Lung (tissue), 12 donors: Measurements from ENCODE around the gene BAG2. TPM values are rescaled to one million over a fixed set of nuclear protein-coding genes. Genes with fewer than 3 reads are reported as not detected.
A peak's percentile ranks its signal among the peaks of the same experiment; 100 is the strongest.

Experiments used
- ATAC-seq: fragments of 200-7000 bp; cut with Tn5 transposase; one replicate; pipeline ENCODE4 v1.9.1; 2020; ENCODE audit warnings: moderate number of reproducible peaks; ENCODE audit not compliant: insufficient read depth, low FRiP score
- DNase-seq, 3 donors: peaks; one replicate each; pipeline ENCODE4 v3.0.0-alpha.2; 2013 to 2017
- H3K27ac ChIP-seq, 2 donors: one replicate each; pipeline ENCODE4 v1.5.1; 2013; ENCODE audit warnings: mild to moderate bottlenecking in 2 of 2, moderate library complexity in 2 of 2, control low read depth in 1 of 2, inconsistent platforms in 1 of 2, low read depth in 1 of 2, low read length in 1 of 2
- H3K27me3 ChIP-seq, 3 donors: one replicate each; pipeline ENCODE4 v1.5.1; 2013; ENCODE audit warnings: low read length in 2 of 3; ENCODE audit not compliant: control insufficient read depth in 3 of 3, insufficient read depth in 3 of 3
- H3K36me3 ChIP-seq, 4 donors: one replicate each; pipeline ENCODE4 v1.5.1; 2013; ENCODE audit warnings: low read length in 4 of 4, mild to moderate bottlenecking in 1 of 4, moderate library complexity in 1 of 4; ENCODE audit not compliant: control insufficient read depth in 4 of 4, insufficient read depth in 4 of 4
- H3K4me1 ChIP-seq, 5 donors: one replicate each; pipeline ENCODE4 v1.5.1; 2013; ENCODE audit warnings: low read length in 5 of 5, mild to moderate bottlenecking in 2 of 5, moderate library complexity in 1 of 5; ENCODE audit not compliant: control insufficient read depth in 5 of 5, insufficient read depth in 5 of 5
- H3K4me3 ChIP-seq: one replicate; pipeline ENCODE4 v1.5.1; 2013; ENCODE audit warnings: mild to moderate bottlenecking, control low read depth, moderate library complexity
- H3K9ac ChIP-seq, 2 donors: one replicate each; pipeline ENCODE4 v1.5.1; 2013; ENCODE audit warnings: low read length in 2 of 2, control low read depth in 1 of 2; ENCODE audit not compliant: insufficient read depth in 1 of 2
- H3K9me3 ChIP-seq, 4 donors: one replicate each; pipeline ENCODE4 v1.5.1; 2013; ENCODE audit warnings: low read length in 3 of 4, mild to moderate bottlenecking in 1 of 4, moderate library complexity in 1 of 4; ENCODE audit not compliant: control insufficient read depth in 4 of 4, insufficient read depth in 3 of 4
- CTCF ChIP-seq: IDR thresholded peaks from 2 replicates; pipeline ENCODE4 v1.5.1; 2012; ENCODE audit warnings: mild to moderate bottlenecking; ENCODE audit errors: control extremely low read depth, extremely low read depth
- WGBS, 2 donors: extraction: QIAGEN DNeasy Blood & Tissue Kit; methylation state at CpG; one replicate each; pipeline ENCODE4 v1.1.7; 2013; 5-methylcytosine and 5-hydroxymethylcytosine counted together
- polyA plus RNA-seq, 2 donors: library from polyadenylated mRNA; stranded (reverse); fragments of 200-250 nt; gene quantifications; one replicate each; pipeline ENCODE4 v1.2.1, GENCODE V29; 2013
- total RNA-seq, 2 donors: library from RNA; depleted of rRNA in 1 of 2; stranded (reverse); fragments of >200 nt in 1 of 2; gene quantifications; one replicate each; pipeline ENCODE4 v1.2.1, GENCODE V29; 2014 to 2021
- donor health status: control.
- donor health status: control.
- donor health status: Bipolar disorder and iron deficiency.
- donor health status: healthy.
- donor health status: DM: yes; HTN: yes; CAD: no.

Gene BAG2
- total and polyA plus RNA-seq, 4 donors = 2.4 to 8.0 (median 4.7) TPM

- DNase-seq (no peak), ATAC-seq (no peak)
- Histone ChIP-seq H3K27ac (no peak overlapping the region), H3K4me1 (peaks cover 0 to 40% (median 17%) of the 10 kb centered on the region in 5 donors), H3K36me3 (peaks cover 0 to 6% (median 4%) of the 10 kb centered on the region in 4 donors), H3K4me3 (no peak overlapping the region), H3K9ac (peak overlapping the region in 1 of 2 donors; percentile 61), H3K9me3 (no peaks in the 10 kb centered on the region), H3K27me3 (no peaks in the 10 kb centered on the region)
- no peak for TF ChIP-seq CTCF
- WGBS, 2 donors = 87% methylated on average over 3 of the region's 3 CpGs
Observed at GRCh38 chr6:57174511-57174907, 2.4 kb downstream of the BAG2 start.

GRCh38 chr6:57177545-57178265, 5.6 kb downstream of the BAG2 start:
- H3K9me3 ChIP-seq = no peaks in the 10 kb centered on the region
- H3K4me3 ChIP-seq = no peak overlapping the region
- peaks cover 0 to 3% (median 1%) of the 10 kb centered on the region in 4 donors for H3K36me3 ChIP-seq
- H3K4me1 ChIP-seq = peaks cover 0 to 67% (median 19%) of the 10 kb centered on the region in 5 donors
- no peak for TF ChIP-seq CTCF
- DNase-seq (peak; percentile 36 to 86 (median 80)), ATAC-seq (no peak)
- peak overlapping the region; percentile 64 to 69 for H3K27ac ChIP-seq
- WGBS, 2 donors = 75 to 78% methylated on average over 11 of the region's 11 CpGs
- no peaks in the 10 kb centered on the region for H3K27me3 ChIP-seq
- H3K9ac ChIP-seq = no peak overlapping the region

- Histone ChIP-seq H3K4me1 (peaks cover 0 to 56% (median 12%) of the 10 kb centered on the region in 5 donors), H3K9ac (no peak overlapping the region), H3K27ac (no peak overlapping the region), H3K36me3 (peaks cover 6 to 9% (median 7%) of the 10 kb centered on the region in 4 donors), H3K9me3 (no peaks in the 10 kb centered on the region), H3K27me3 (no peaks in the 10 kb centered on the region), H3K4me3 (no peak overlapping the region)
- no peak for TF ChIP-seq CTCF
- ATAC-seq (no peak), DNase-seq (no peak)
- WGBS, 2 donors = 87 to 97% methylated on average over 3 of the region's 3 CpGs
Observed at GRCh38 chr6:57180596-57180995, 8.5 kb downstream of the BAG2 start.
